K562 (cell line): ENCODE measurements around the gene NRXN3. TPM values are rescaled to one million over a fixed set of nuclear protein-coding genes. Genes with fewer than 3 reads are reported as not detected.

ENCODE experiments used
- ATAC-seq: fragments of 200-7000 bp; cut with Tn5 transposase; 3 replicates; pipeline ENCODE4 v1.9.1; 2020; ENCODE audit warnings: moderate library complexity
- BruUV-seq: library from RNA; stranded (reverse); fragments of 400-500 nt; replicated peaks from 2 replicates; lab custom pipeline; 2021; lab: Mats Ljungman, UMichigan
- CTCF ChIA-PET: fragments of 300-600 bp; formaldehyde crosslinking; extraction: SDS; loops from one replicate; lab custom pipeline; 2021; ENCODE audit warnings: low intra/inter-chr PET ratio; lab: Yijun Ruan, JAX
- POLR2A ChIA-PET: fragments of 300-600, 350-650 bp; sonication (Branson Sonifier 250); formaldehyde crosslinking; extraction: SDS; loops from one replicate; lab custom pipeline; 2021; ENCODE audit warnings: antibody characterized with exemption, inconsistent platforms; lab: Yijun Ruan, JAX
- DNase-seq, 4 experiments: peaks; one replicate each; pipeline versions ENCODE4 v3.0.0 to v3.0.0-alpha.2; 2011 to 2018; ENCODE audit warnings: low spot score in 3 of 4, mixed read lengths in 3 of 4; ENCODE audit errors: extremely low read depth in 1 of 4
- FAIRE-seq: peaks from 2 replicates; lab custom pipeline; 2011; peaks lifted over from hg19 to GRCh38; lab: Jason Lieb, UNC
- H2AFZ ChIP-seq: 2 replicates; pipeline ENCODE4 v1.6.0; 2011; ENCODE audit warnings: low read depth, low read length, control low read depth, inconsistent platforms
- H3K27ac ChIP-seq: fragments of 200-600 bp; 3 replicates; pipeline ENCODE4 v1.8.0; 2011; ENCODE audit warnings: low read depth, mild to moderate bottlenecking, control low read depth, inconsistent platforms, low read length, moderate library complexity, mixed read lengths; ENCODE audit errors: extremely low read depth
- H3K27me3 ChIP-seq, 2 experiments: fragments of 300-600 bp in 1 of 2; 2 replicates in 1 of 2; 3 replicates in 1 of 2; pipeline versions ENCODE4 v1.6.0 to v1.8.0; 2011; ENCODE audit warnings: inconsistent platforms in 2 of 2, low read length in 2 of 2, mild to moderate bottlenecking in 1 of 2, mixed read lengths in 1 of 2, moderate library complexity in 1 of 2; ENCODE audit not compliant: control insufficient read depth in 2 of 2, insufficient read depth in 2 of 2
- H3K36me3 ChIP-seq: fragments of 300-600 bp; 3 replicates; pipeline ENCODE4 v1.8.0; 2011; ENCODE audit warnings: mild to moderate bottlenecking, low read length, inconsistent platforms; ENCODE audit not compliant: control insufficient read depth, insufficient read depth
- H3K4me1 ChIP-seq, 2 experiments: fragments of 200-600 bp in 1 of 2; replicated peaks in 1 of 2; 2 replicates in 1 of 2; 3 replicates in 1 of 2; pipeline versions ENCODE4 v1.5.1 to v1.8.0; 2011; ENCODE audit warnings: inconsistent platforms in 2 of 2, low read length in 2 of 2, mild to moderate bottlenecking in 1 of 2, mixed read lengths in 1 of 2, moderate library complexity in 1 of 2; ENCODE audit not compliant: control insufficient read depth in 2 of 2, insufficient read depth in 2 of 2
- H3K4me2 ChIP-seq: 2 replicates; pipeline ENCODE4 v1.6.1; 2011; ENCODE audit warnings: low read length, control low read depth, inconsistent platforms, mixed read lengths; ENCODE audit not compliant: insufficient read depth
- H3K4me3 ChIP-seq: fragments of 200-600 bp; sonication (generic), shearing (Covaris generic); 2 replicates; pipeline ENCODE4 v1.5.1; 2016; ENCODE audit warnings: control low read depth, inconsistent platforms
- H3K79me2 ChIP-seq: fragments of 200-600 bp; 3 replicates; pipeline ENCODE4 v1.8.0; 2011; ENCODE audit warnings: low read length, inconsistent platforms; ENCODE audit not compliant: control insufficient read depth, insufficient read depth
- H3K9ac ChIP-seq, 2 experiments: 2 replicates each; pipeline versions ENCODE4 v1.6.0 to v1.6.1; 2011; ENCODE audit warnings: low read depth in 2 of 2, low read length in 2 of 2, control low read depth in 1 of 2, inconsistent platforms in 1 of 2, mild to moderate bottlenecking in 1 of 2, mixed read lengths in 1 of 2; ENCODE audit not compliant: insufficient read depth in 1 of 2
- H3K9me1 ChIP-seq: one replicate; pipeline ENCODE4 v1.6.0; 2011; ENCODE audit warnings: inconsistent platforms, mild to moderate bottlenecking, low read length, moderate library complexity; ENCODE audit not compliant: control insufficient read depth, insufficient read depth
- H3K9me3 ChIP-seq: replicated peaks from 2 replicates; pipeline ENCODE4 v1.5.1; 2011; ENCODE audit warnings: low read depth, low read length, inconsistent platforms; ENCODE audit not compliant: control insufficient read depth, insufficient read depth
- H4K20me1 ChIP-seq: replicated peaks from 2 replicates; pipeline ENCODE4 v1.6.1; 2011; ENCODE audit warnings: low read length, inconsistent platforms, mixed read lengths; ENCODE audit not compliant: control insufficient read depth, insufficient read depth
- BCOR ChIP-seq: fragments of 450-650 bp; IDR thresholded peaks from 2 replicates; pipeline ENCODE4 v1.6.1; 2016
- HDAC2 ChIP-seq: fragments of 450-650 bp; IDR thresholded peaks from 2 replicates; pipeline ENCODE4 v1.6.1; 2016; ENCODE audit warnings: mild to moderate bottlenecking
- PKNOX1 ChIP-seq: fragments of 450-650 bp; IDR thresholded peaks from 2 replicates; pipeline ENCODE4 v1.6.1; 2016
- ZFP1 ChIP-seq: fragments of 450-650 bp; formaldehyde crosslinking; IDR thresholded peaks from 2 replicates; pipeline ENCODE4 v1.4.0; 2020; ENCODE audit warnings: mild to moderate bottlenecking, mixed read lengths
- WGBS: fragments of 100-300 bp; shearing (Covaris generic); methylation state at CpG from one replicate; pipeline ENCODE4 v1.1.6; 2016; ENCODE audit warnings: low coverage, mixed read lengths; ENCODE audit not compliant: insufficient coverage; ENCODE audit errors: missing lambda C conversion rate; 5-methylcytosine and 5-hydroxymethylcytosine counted together
- in situ Hi-C: fragments of 300-500 bp; cut with MboI; formaldehyde crosslinking; loops from 4 replicates; pipeline ENCODE4 v1.15.0; 2018; ENCODE audit warnings: inconsistent platforms, mixed read lengths
- intact Hi-C: fragments of 100-400 bp; cut with micrococcal nuclease; formaldehyde crosslinking; loops from 2 replicates; pipeline ENCODE4 v1.14.2; 2022
- polyA plus RNA-seq, 8 experiments: library from polyadenylated mRNA; depleted of rRNA in 4 of 8; stranded (reverse) in 5 of 8; unstranded in 3 of 8; fragments of >200 nt; fragmentation: Nextera tagmentation in 2 of 8; fragmentation: Illumina TruSeq in 1 of 8; extraction: Ambion mirVana in 2 of 8; extraction: Trizol in 1 of 8; gene quantifications; 2 replicates each; pipeline versions ENCODE4 v1.2.1 to v1.2.3, GENCODE V29; 2011 to 2014; ENCODE audit warnings: inconsistent platforms in 1 of 8, missing spikeins in 1 of 8
- total RNA-seq, 7 experiments: library from RNA; depleted of rRNA in 6 of 7; stranded (reverse); fragments of >200 nt in 6 of 7; fragmentation: Illumina TruSeq in 2 of 7; extraction: Trizol in 2 of 7; gene quantifications; 2 replicates each; pipeline versions ENCODE4 v1.2.1 to v1.2.3, GENCODE V29; 2011 to 2021; ENCODE audit warnings: low replicate concordance in 1 of 7
- TF ChIP-seq, protein P1 (sequence below): fragments of 450-650 bp; IDR thresholded peaks from 2 replicates; pipeline ENCODE4 v1.6.1; 2016; ENCODE audit warnings: borderline replicate concordance

NRXN3 gene
- total and polyA plus RNA-seq, 9 of the 15 experiments (the other 6 are each of a cell fraction or from before 2014, with no cell fraction given): 0.09 TPM; not detected in 8

- no peak for TF ChIP-seq BCOR
- TF ChIP-seq PKNOX1: no peak
- no peak for TF ChIP-seq HDAC2
These were observed 116.0 kb downstream of the NRXN3 start (continued) for GRCh38 chr14:78286210-78286609.

DNA sequence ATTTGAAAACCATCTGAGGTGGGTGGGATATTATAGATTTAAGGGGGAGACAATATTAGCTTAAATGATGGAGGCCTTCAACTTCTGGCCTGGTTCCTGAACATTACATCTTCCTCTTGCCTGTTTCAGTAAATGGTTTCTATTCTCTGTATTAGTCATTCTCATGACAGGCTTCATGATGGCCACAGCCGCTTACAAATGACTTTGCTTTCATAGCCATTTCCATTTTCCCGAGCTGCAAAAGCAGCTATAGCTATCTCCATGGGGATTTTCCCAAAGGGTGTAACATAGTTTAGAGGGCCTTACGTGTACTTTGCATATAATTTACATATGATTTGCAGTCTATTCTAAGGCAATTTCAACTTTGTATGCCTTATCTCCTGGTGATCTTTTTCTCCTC, 121.8 kb downstream of the NRXN3 start:
- no peaks in the 10 kb centered on the region for H3K9me3 ChIP-seq
- H3K27me3 ChIP-seq: no peaks in the 10 kb centered on the region
- H3K4me1 ChIP-seq: no peaks in the 10 kb centered on the region
- no peaks in the 10 kb centered on the region for H3K9me1 ChIP-seq
- TF ChIP-seq, protein P1, sequence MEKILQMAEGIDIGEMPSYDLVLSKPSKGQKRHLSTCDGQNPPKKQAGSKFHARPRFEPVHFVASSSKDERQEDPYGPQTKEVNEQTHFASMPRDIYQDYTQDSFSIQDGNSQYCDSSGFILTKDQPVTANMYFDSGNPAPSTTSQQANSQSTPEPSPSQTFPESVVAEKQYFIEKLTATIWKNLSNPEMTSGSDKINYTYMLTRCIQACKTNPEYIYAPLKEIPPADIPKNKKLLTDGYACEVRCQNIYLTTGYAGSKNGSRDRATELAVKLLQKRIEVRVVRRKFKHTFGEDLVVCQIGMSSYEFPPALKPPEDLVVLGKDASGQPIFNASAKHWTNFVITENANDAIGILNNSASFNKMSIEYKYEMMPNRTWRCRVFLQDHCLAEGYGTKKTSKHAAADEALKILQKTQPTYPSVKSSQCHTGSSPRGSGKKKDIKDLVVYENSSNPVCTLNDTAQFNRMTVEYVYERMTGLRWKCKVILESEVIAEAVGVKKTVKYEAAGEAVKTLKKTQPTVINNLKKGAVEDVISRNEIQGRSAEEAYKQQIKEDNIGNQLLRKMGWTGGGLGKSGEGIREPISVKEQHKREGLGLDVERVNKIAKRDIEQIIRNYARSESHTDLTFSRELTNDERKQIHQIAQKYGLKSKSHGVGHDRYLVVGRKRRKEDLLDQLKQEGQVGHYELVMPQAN: no peak
- TF ChIP-seq ZFP1 (CRISPR knock-in tag): no peak
- FAIRE-seq (no peak), DNase-seq (no peak), ATAC-seq (no peak)
- in situ Hi-C loops: no loop called here
- CTCF ChIA-PET: no interaction called here
- no TSS peak for BruUV-seq
- H3K27ac ChIP-seq: no peak overlapping the region
- no peak overlapping the region for H3K4me2 ChIP-seq
- no peak overlapping the region for H3K4me3 ChIP-seq
- H4K20me1 ChIP-seq: no peaks in the 10 kb centered on the region
- intact Hi-C loops: no loop called here
- no peaks in the 10 kb centered on the region for H3K36me3 ChIP-seq
- no peaks in the 10 kb centered on the region for H3K79me2 ChIP-seq
- POLR2A ChIA-PET: no interaction called here
- no peak overlapping the region for H3K9ac ChIP-seq
- no peak overlapping the region for H2AFZ ChIP-seq
- 0% methylated on average over 3 of the region's 3 CpGs for WGBS
